ENCODE data around the gene FAM53A. TPM values are rescaled to one million over a fixed set of nuclear protein-coding genes. Genes with fewer than 3 reads are reported as not detected.

Gene FAM53A
- total and polyA plus RNA-seq, 8 donors = 0.73 to 2.8 (median 1.8) TPM; not detected in 4

DNA sequence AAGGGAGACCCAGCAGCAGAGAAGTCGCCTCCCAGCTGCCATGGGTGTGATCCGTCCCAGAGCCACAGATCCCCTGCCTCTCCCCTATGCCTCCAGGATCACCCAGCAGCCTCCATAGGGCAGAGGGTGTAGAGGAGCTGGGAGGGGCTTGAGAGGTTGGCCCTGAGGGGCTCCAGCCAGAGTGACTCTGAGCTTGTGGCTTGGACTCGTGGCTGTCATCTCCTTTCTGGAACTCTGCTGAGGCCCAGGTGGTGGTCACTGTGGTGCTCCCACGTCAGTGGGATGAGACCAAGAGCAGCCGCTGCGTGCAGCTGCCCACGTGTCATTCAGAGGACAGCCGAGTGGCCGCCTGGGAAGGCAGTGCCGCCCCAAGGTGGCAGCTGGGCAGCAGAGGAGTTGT lies 41.4 kb upstream of the FAM53A start:
- Histone ChIP-seq H3K4me3 (no peak overlapping the region), H3K4me1 (peaks cover 38 to 73% (median 59%) of the 10 kb centered on the region in 4 donors), H3K27me3 (no peaks in the 10 kb centered on the region), H3K36me3 (peaks cover 0 to 37% (median 13%) of the 10 kb centered on the region in 4 donors), H3K9me3 (no peaks in the 10 kb centered on the region), H3K27ac (peak overlapping the region in 1 of 5 donors; percentile 83)
- WGBS, 5 donors = 90 to 97% (median 95%) methylated on average over 3 to 10 of the region's 10 CpGs
- TF ChIP-seq, protein P1, sequence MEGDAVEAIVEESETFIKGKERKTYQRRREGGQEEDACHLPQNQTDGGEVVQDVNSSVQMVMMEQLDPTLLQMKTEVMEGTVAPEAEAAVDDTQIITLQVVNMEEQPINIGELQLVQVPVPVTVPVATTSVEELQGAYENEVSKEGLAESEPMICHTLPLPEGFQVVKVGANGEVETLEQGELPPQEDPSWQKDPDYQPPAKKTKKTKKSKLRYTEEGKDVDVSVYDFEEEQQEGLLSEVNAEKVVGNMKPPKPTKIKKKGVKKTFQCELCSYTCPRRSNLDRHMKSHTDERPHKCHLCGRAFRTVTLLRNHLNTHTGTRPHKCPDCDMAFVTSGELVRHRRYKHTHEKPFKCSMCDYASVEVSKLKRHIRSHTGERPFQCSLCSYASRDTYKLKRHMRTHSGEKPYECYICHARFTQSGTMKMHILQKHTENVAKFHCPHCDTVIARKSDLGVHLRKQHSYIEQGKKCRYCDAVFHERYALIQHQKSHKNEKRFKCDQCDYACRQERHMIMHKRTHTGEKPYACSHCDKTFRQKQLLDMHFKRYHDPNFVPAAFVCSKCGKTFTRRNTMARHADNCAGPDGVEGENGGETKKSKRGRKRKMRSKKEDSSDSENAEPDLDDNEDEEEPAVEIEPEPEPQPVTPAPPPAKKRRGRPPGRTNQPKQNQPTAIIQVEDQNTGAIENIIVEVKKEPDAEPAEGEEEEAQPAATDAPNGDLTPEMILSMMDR (IDR thresholded peaks at IDR 0.05) = no peak
- TF ChIP-seq EP300 (IDR thresholded peaks at IDR 0.05) (no peak), POLR2A (IDR thresholded peaks at IDR 0.05) (no peak), POLR2AphosphoS5 (IDR thresholded peaks at IDR 0.05) (no peak)
- intact Hi-C loops (cut with DNase I; ENCODE audit: low total_unique reads) = loop anchor here (5.0 kb wide), 1 partner anchor 33 kb away; no protein-coding TSS in a partner anchor
- no peak for DNase-seq

DNA sequence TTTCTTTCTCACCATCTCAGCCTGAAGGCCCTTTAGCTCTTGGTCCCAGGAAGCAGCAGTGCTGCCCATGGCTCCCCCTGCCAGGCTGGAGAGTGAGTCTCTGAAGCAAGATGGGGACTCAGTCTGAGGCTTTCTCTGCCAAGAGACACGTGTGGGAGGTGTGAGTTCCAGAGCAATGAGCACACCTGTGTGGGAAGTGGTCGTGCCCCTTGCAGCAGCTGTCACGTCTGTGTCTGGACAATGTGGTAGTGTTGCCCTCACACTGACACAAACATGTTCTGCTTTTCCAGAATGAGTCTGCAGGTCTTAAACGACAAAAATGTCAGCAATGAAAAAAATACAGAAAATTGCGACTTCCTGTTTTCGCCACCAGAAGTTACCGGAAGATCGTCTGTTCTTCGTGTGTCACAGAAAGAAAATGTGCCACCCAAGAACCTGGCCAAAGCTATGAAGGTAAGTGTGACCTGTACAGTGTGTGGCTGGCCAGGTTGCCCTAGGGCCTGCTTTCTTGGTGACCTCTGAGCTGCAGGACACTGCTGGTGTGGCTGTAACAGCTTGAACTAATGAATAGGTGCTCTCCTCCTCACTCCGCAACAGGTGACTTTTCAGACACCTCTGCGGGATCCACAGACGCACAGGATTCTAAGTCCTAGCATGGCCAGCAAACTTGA lies 39.2 kb upstream of the FAM53A start:
- no peaks in the 10 kb centered on the region for H3K27me3 ChIP-seq
- intact Hi-C loops (cut with DNase I; ENCODE audit: low total_unique reads) = no loop called here
- peak in 1 of 2 donors; percentile 48 for DNase-seq
- H3K36me3 ChIP-seq = peaks cover 0 to 26% (median 13%) of the 10 kb centered on the region in 4 donors
- H3K9me3 ChIP-seq = no peaks in the 10 kb centered on the region
- TF ChIP-seq, protein P1 (IDR thresholded peaks at IDR 0.05) = no peak
- TF ChIP-seq EP300 (IDR thresholded peaks at IDR 0.05) = no peak
- TF ChIP-seq POLR2A (IDR thresholded peaks at IDR 0.05) = no peak
- peak in 1 of 3 donors; percentile 12 for TF ChIP-seq POLR2AphosphoS5 (IDR thresholded peaks at IDR 0.05)
- H3K4me1 ChIP-seq = peaks cover 54 to 72% (median 64%) of the 10 kb centered on the region in 4 donors
- peak overlapping the region; percentile 39 to 97 (median 77) for H3K27ac ChIP-seq
- 70 to 84% (median 76%) methylated on average over 12 of the region's 12 CpGs for WGBS, 5 donors
- H3K4me3 ChIP-seq = peak overlapping the region in 2 of 4 donors; percentile 9 to 23

DNA sequence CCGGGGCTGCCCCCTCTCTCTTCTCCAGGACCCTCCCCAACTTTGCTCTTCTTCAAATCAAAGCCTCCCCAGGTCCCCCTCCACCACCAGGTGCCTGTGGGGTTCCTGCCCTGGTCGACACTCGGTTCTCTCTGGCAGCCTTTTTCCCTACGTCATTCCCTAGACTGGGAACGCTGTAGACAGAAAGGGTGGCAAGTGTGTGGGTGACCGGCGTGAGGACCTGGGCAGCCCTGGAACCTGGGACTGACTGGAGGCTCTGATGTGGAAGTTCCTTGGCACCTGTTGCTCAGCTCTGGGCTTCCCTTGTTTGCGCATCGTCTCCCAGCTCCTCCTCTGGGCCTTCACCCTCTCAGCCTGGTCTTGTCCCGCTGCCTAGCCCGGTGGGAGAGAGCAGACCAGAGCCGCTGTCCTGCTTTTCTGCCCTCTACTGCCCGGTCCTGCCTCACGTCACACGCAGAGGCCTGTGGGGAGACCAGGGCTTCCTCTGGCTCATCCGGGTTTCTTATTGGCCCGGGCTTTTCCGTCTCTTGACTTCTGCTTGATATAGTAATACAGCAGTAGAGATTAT lies 38.5 kb upstream of the FAM53A start:
- no peak for DNase-seq
- 37 to 46% (median 42%) methylated on average over 18 of the region's 18 CpGs for WGBS, 5 donors

More for the DNA sequence above, 38.5 kb upstream of the FAM53A start:
- intact Hi-C loops (cut with DNase I; ENCODE audit: low total_unique reads) = no loop called here
- H3K4me3 ChIP-seq = peak overlapping the region in 3 of 4 donors; percentile 79 to 89 (median 87)
- TF ChIP-seq POLR2A (IDR thresholded peaks at IDR 0.05) (no peak), EP300 (IDR thresholded peaks at IDR 0.05) (no peak), POLR2AphosphoS5 (IDR thresholded peaks at IDR 0.05) (no peak)
- TF ChIP-seq, protein P1 (IDR thresholded peaks at IDR 0.05) = no peak
- H3K36me3 ChIP-seq = peaks cover 0 to 26% (median 14%) of the 10 kb centered on the region in 4 donors
- H3K4me1 ChIP-seq = peaks cover 52 to 72% (median 64%) of the 10 kb centered on the region in 4 donors
- peak overlapping the region; percentile 8 to 97 (median 77) for H3K27ac ChIP-seq
- no peaks in the 10 kb centered on the region for H3K9me3 ChIP-seq
- no peaks in the 10 kb centered on the region for H3K27me3 ChIP-seq
